Heart left ventricle (tissue), 13 donors: ENCODE results near the gene XBP1.

Experiments
- POLR2A ChIP-seq, 2 donors: fragments of 450-650 bp; IDR thresholded peaks; one replicate each; pipeline ENCODE4 v1.6.1; 2017; ENCODE audit warnings: antibody characterized with exemption in 2 of 2, mild to moderate bottlenecking in 2 of 2, moderate library complexity in 2 of 2
- TF ChIP-seq, protein P1 (sequence below), 12 donors: fragments of 200-600 bp; sonication (generic) in 4 of 12; IDR thresholded peaks; one replicate each; pipeline versions ENCODE4 v1.5.0 to v1.8.0; 2018 to 2022; ENCODE audit warnings: antibody characterized with exemption in 12 of 12, mild to moderate bottlenecking in 5 of 12
- donor health status: ischemic (EF 13 %, LVEDD 7.1; RV severe dilation, severe dysfunction).
- donor health status: DM: no; HTN: yes; CAD: no.
- donor health status: DM: no; HTN: no; CAD: no.
- donor health status: ischemic (EF 25% LVEDD 6.9; RV normal size, moderate dysfunction).
- donor health status: ischemic (EF 25% LVEDD 5.7; RV mildly dilated, moderate dysfunction).
- donor health status: ischemic (EF 35%, LVEDD 5.7; RV mildly dilated, moderate dysfunction).
- donor health status: nonischemic (EF 11% LVEDD 7.7; RV severe dilation, severe dysfunction).
- donor health status: DM: yes; HTN: yes; CAD: no.
- donor health status: PGD.
- donor health status: ischemic (EF 29% LVEDD 5.4; RV normal size, mild dysfunction).
- donor health status: nonischemic (EF 23%, LVEDD 6.1; RV moderate dilation, normal function).

DNA sequence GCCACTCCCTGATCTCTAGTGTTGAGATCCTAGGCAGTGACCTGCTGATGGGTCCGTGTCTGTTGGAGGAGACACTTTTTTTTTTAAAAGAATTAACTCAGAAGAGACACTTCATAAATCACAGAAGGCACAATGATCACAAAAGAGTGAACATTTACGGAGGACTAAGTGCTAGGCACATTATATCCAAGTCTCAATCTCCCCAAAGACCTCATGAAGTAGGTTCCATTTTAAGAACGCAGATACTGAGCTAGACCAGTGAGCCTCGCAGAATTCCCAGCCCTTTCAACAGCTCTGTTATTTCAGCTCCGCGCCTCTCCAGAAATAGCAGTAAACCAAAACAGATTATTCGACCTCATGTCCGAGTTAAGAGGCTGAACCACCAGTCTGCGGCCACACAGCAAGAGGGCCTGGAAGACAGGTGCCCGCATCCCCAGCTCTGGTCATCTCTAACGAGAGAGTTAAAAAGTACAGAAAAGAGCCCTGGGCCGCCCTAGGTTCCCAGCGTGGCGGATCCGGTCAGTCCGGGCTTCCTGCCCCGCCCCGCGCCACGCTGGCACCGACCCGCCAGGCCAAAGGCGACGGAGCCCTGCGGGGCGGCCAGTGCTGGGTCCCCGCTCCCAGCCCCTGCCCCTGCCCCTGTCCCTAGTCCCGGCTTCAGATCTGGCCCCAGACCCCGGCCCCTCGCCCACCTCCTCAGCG is 612 bp downstream of the XBP1 start:
- TF ChIP-seq, protein P1, sequence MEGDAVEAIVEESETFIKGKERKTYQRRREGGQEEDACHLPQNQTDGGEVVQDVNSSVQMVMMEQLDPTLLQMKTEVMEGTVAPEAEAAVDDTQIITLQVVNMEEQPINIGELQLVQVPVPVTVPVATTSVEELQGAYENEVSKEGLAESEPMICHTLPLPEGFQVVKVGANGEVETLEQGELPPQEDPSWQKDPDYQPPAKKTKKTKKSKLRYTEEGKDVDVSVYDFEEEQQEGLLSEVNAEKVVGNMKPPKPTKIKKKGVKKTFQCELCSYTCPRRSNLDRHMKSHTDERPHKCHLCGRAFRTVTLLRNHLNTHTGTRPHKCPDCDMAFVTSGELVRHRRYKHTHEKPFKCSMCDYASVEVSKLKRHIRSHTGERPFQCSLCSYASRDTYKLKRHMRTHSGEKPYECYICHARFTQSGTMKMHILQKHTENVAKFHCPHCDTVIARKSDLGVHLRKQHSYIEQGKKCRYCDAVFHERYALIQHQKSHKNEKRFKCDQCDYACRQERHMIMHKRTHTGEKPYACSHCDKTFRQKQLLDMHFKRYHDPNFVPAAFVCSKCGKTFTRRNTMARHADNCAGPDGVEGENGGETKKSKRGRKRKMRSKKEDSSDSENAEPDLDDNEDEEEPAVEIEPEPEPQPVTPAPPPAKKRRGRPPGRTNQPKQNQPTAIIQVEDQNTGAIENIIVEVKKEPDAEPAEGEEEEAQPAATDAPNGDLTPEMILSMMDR (IDR thresholded peaks at IDR 0.05), result no peak
- TF ChIP-seq POLR2A (IDR thresholded peaks at IDR 0.05), result no peak
